GF-D8 (cell line): Measurements from ENCODE around the gene SLC38A8.

Experiments used
- DNase-seq: peaks from one replicate; lab custom pipeline; 2025; lab: John Stamatoyannopoulos, UW

Gene SLC38A8

GRCh38 chr16:83969771-83970429 lies 72.7 kb downstream of the SLC38A8 start:
- DNase-seq: no peak

DNA sequence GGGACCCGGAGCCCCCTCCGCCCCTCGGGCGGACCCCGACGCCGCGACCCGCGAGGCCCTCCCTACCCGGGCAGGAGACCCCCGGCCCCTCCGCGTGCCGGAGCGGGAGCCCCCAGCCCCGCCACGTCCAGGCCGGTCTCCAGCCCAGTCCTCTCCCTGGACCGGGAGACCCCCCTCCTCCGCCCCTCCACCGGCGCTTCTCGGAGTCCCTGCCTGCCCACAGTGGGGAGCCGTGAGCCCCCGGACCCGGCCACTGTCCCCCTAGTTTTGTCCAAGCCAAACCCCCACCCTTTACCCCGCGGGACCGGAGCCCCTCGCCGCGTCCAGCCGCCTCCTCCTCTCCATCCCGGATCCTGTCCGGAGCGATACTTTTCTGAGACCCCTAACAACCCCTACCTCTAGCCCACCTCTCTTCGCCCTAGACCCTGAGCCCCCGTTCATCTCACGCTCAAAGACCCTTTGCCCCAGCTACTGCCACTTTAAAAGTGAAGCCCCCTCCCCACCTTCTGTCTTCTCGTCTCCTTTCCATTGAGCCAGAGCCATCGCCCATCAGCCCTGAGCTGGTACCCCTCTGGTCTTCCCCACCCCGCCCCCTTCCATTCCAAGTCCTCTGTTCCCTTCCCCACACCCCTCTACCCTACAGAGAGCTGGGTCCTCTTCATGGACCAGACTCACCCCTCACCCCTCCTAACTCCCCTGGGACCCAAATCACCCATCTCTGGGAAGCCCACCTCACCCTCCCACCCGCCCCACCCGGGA lies 73.5 kb downstream of the SLC38A8 start:
- no peak for DNase-seq

DNA sequence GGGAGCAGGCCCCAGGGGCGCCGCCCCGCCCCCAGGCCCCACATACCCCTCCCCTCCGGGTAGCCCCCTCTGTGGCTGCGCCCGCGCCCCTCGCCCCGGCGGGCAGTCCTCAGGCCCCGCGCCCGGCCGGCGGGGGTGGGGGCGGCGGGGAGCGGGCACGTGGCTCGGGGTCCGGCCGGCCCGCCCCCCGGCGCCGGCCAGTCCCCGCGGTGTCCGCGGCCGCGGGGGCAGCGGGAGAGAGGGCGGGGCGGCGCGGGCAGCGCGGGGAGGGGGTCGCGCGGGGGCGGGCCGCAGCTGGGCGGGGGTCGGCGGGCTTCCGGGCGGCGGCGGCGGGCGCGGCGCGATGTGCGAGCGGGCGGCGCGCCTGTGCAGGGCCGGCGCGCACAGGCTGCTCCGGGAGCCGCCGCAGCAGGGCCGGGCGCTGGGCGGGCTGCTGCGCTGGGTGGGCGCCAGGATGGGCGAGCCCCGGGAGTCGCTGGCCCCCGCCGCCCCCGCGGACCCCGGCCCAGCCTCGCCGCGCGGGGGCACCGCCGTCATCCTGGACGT lies 74.2 kb downstream of the SLC38A8 start:
- DNase-seq: no peak

DNA sequence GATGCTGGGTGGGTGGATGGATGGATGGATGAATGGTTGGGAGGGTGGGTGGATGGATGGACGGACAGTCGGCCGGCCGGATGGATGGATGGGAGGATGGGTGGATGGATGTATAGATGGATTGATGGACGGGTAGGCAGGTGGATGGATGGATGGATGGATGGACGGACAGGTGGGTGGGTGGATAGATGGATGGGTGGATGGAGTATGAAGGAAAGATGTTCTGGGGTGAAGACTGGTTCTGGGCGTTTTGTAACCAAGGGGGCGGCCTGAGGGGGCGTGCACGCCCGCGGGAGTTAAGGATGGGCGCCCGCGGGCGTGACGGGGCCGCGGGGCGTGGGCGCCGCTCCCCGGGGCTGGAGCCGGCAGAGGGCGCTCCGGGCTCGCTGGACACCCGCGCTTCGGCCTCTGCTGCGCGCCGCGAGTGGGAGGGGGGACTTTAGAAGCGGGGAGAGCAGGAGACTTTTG lies 74.7 kb downstream of the SLC38A8 start, which contains the start of gene NECAB2:
TSS of gene NECAB2 (plus strand) at position 407 of the 468 bp plus-strand sequence. CDS start 405 bp downstream, outside the sequence.
- DNase-seq: no peak

DNA sequence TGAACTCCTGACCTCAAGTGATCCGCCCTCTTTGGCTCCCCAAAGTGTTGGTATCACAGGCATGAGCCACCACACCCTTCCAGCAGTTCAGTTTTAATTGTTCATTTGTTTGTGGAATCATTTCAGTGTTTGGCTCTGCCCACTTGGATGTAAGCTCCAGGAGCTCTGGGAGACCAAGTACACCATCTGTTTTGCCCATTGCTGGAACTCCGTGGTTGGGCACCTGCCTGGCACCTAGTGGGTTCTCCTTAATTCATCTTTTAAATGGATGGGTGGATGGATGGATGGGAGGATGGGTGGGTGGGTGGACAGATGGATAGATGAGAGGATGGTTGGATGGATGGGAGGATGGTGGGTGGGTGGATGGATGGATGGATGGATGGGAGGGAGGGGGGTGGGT lies 75.5 kb downstream of the SLC38A8 start:
- no peak for DNase-seq

- no peak for DNase-seq
Observed at GRCh38 chr16:83966153-83966696, 76.4 kb downstream of the SLC38A8 start.

GRCh38 chr16:83965444-83966152 lies 77.0 kb downstream of the SLC38A8 start:
- DNase-seq: no peak

DNA sequence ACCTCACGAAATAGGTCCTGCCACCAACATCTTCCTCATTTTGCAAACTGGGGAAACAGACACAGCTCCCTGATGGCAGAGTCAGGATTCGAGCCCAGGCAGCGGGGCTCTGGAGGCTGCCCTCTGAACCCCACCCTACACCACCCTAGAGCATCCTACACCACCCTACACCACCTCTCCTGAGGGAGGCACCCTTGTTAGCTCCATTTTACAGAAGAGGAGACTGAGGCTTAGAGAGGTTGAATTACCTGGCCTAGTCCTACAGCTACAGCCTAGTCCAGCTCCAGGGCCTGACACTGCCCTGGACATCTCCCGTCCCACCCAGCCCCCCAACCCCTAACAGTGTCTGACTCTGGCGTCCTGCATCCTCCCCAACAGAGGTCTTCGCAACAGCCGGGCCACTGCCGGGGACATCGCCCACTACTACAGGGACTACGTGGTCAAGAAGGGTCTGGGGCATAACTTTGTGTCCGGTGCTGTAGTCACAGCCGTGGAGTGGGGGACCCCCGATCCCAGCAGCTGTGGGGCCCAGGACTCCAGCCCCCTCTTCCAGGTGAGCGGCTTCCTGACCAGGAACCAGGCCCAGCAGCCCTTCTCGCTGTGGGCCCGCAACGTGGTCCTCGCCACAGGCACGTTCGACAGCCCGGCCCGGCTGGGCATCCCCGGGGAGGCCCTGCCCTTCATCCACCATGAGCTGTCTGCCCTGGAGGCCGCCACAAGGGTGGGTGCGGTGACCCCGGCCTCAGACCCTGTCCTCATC lies 77.7 kb downstream of the SLC38A8 start:
- no peak for DNase-seq

GRCh38 chr16:83963277-83964119 lies 79.1 kb downstream of the SLC38A8 start:
- no peak for DNase-seq

GRCh38 chr16:83961591-83961990 lies 81.0 kb downstream of the SLC38A8 start:
- DNase-seq: no peak

- DNase-seq: no peak
Observed at GRCh38 chr16:83960521-83961249, 81.9 kb downstream of the SLC38A8 start.
